Loucy (cell line): ENCODE results near the gene RPRD1A.
"Not testable (repeated sequence)": the region's sequence is repeated elsewhere in the genome, so short reads cannot be mapped to it uniquely, and the experiment has no call there.

Source experiments
- H2AFZ ChIP-seq: fragments of 200-600 bp; sonication (generic); 2 replicates; pipeline ENCODE4 v1.6.0; 2016; ENCODE audit warnings: antibody characterized with exemption, mild to moderate bottlenecking, low read length, moderate library complexity
- H3F3A ChIP-seq: fragments of 200-600 bp; 2 replicates; pipeline ENCODE4 v1.6.0; 2016; ENCODE audit warnings: antibody characterized with exemption, low read depth, mild to moderate bottlenecking
- H3K27me3 ChIP-seq: fragments of 200-600 bp; sonication (generic); 2 replicates; pipeline ENCODE4 v1.6.1; 2014; ENCODE audit warnings: low read length, mild to moderate bottlenecking; ENCODE audit not compliant: insufficient read depth, poor library complexity, severe bottlenecking
- H3K36me3 ChIP-seq: fragments of 200-600 bp; sonication (generic); 2 replicates; pipeline ENCODE4 v1.6.1; 2016; ENCODE audit warnings: low read length; ENCODE audit not compliant: insufficient read depth
- H3K4me1 ChIP-seq: fragments of 200-600 bp; sonication (generic); 2 replicates; pipeline ENCODE4 v1.5.1; 2014; ENCODE audit warnings: low read length, mild to moderate bottlenecking; ENCODE audit not compliant: insufficient read depth, poor library complexity, severe bottlenecking
- H3K4me2 ChIP-seq: fragments of 200-600 bp; sonication (generic); 2 replicates; pipeline ENCODE4 v1.6.0; 2014; ENCODE audit warnings: antibody characterized with exemption, low read length, low read depth, mild to moderate bottlenecking; ENCODE audit not compliant: poor library complexity, severe bottlenecking
- H3K4me3 ChIP-seq: fragments of 200-600 bp; sonication (generic); 2 replicates; pipeline ENCODE4 v1.5.1; 2014; ENCODE audit warnings: low read length, mild to moderate bottlenecking, mixed read lengths; ENCODE audit not compliant: poor library complexity, severe bottlenecking
- H3K79me2 ChIP-seq: fragments of 200-600 bp; sonication (generic); 2 replicates; pipeline ENCODE4 v1.6.1; 2014; ENCODE audit warnings: low read length; ENCODE audit not compliant: insufficient read depth
- H3K9ac ChIP-seq: fragments of 200-600 bp; sonication (generic); 2 replicates; pipeline ENCODE4 v1.6.0; 2014; ENCODE audit warnings: mild to moderate bottlenecking, low read depth, low read length, moderate library complexity; ENCODE audit not compliant: poor library complexity, severe bottlenecking
- H3K9me2 ChIP-seq: fragments of 200-600 bp; sonication (generic); replicated peaks from 2 replicates; pipeline ENCODE4 v1.6.1; 2016; ENCODE audit warnings: low read depth, low read length, mixed read lengths
- H3K9me3 ChIP-seq: fragments of 200-600 bp; sonication (generic); 2 replicates; pipeline ENCODE4 v1.6.1; 2014; ENCODE audit warnings: mild to moderate bottlenecking, antibody characterized with exemption, low read length, low read depth; ENCODE audit not compliant: insufficient read depth
- H4K20me1 ChIP-seq: fragments of 200-600 bp; sonication (generic); 2 replicates; pipeline ENCODE4 v1.6.0; 2014; ENCODE audit warnings: antibody characterized with exemption, low read length, mild to moderate bottlenecking; ENCODE audit not compliant: insufficient read depth, poor library complexity, severe bottlenecking
- CTCF ChIP-seq: fragments of 200-600 bp; sonication (generic); conservative IDR thresholded peaks from 2 replicates; pipeline ENCODE4 v1.5.1; 2014; ENCODE audit warnings: mild to moderate bottlenecking, antibody characterized with exemption, low read length
- EZH2phosphoT487 ChIP-seq: fragments of 200-600 bp; IDR thresholded peaks from 2 replicates; pipeline ENCODE4 v1.6.1; 2018; ENCODE audit warnings: antibody characterized with exemption, mild to moderate bottlenecking, moderate library complexity, borderline replicate concordance

The RPRD1A gene

DNA sequence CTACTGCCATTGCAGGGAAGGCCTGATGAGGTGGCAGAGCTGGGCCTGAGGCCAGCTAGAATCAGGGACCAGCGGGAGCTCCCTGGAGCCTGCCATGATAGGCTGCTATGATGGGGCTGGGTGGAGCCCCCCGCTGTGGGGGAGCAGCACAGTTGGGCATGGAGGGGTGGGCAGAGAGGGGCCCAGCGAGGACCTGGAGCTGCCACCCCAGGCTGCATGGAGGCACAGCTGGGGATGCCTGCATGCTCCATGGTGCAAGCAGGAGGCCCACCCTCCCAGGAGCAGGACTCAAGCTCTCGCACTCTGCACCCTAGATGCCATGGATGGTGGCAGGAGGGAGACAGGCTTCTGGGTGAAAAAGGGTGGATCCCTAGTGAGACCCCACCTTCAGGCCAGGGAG lies 17.8 kb upstream of the RPRD1A start:
- Histone ChIP-seq H3K4me2 (no peak overlapping the region), H3K36me3 (no peaks in the 10 kb centered on the region), H3K9ac (no peak overlapping the region), H3K9me3 (peaks cover 9% of the 10 kb centered on the region; the same call in 1 of the 2 replicates), H3F3A (no peaks in the 10 kb centered on the region), H3K4me3 (no peak overlapping the region), H3K27me3 (no peaks in the 10 kb centered on the region), H3K9me2 (no peaks in the 10 kb centered on the region), H3K79me2 (no peaks in the 10 kb centered on the region), H3K4me1 (no peaks in the 10 kb centered on the region), H4K20me1 (no peaks in the 10 kb centered on the region), H2AFZ (no peak overlapping the region)
- no peak for TF ChIP-seq CTCF
- no peak for TF ChIP-seq EZH2phosphoT487

- Histone ChIP-seq H3K9ac (no peak overlapping the region), H3F3A (no peaks in the 10 kb centered on the region), H3K4me2 (no peak overlapping the region), H3K4me1 (no peaks in the 10 kb centered on the region), H3K4me3 (no peak overlapping the region), H2AFZ (no peak overlapping the region), H3K9me2 (no peaks in the 10 kb centered on the region), H3K79me2 (no peaks in the 10 kb centered on the region), H4K20me1 (no peaks in the 10 kb centered on the region), H3K36me3 (no peaks in the 10 kb centered on the region), H3K27me3 (no peaks in the 10 kb centered on the region), H3K9me3 (peaks cover 9% of the 10 kb centered on the region; the same call in 1 of the 2 replicates)
- TF ChIP-seq EZH2phosphoT487, result no peak
- no peak for TF ChIP-seq CTCF
Observed at GRCh38 chr18:36083729-36084128, 16.4 kb upstream of the RPRD1A start.

- not testable (repeated sequence) for H3K4me2 ChIP-seq, H3K9me2 ChIP-seq, H3K27me3 ChIP-seq, H3K4me3 ChIP-seq, H3K9me3 ChIP-seq, H3K36me3 ChIP-seq, H3F3A ChIP-seq, H3K9ac ChIP-seq, H4K20me1 ChIP-seq, H2AFZ ChIP-seq, H3K4me1 ChIP-seq, H3K79me2 ChIP-seq
Observed at GRCh38 chr18:36081118-36081517, 13.8 kb upstream of the RPRD1A start.

DNA sequence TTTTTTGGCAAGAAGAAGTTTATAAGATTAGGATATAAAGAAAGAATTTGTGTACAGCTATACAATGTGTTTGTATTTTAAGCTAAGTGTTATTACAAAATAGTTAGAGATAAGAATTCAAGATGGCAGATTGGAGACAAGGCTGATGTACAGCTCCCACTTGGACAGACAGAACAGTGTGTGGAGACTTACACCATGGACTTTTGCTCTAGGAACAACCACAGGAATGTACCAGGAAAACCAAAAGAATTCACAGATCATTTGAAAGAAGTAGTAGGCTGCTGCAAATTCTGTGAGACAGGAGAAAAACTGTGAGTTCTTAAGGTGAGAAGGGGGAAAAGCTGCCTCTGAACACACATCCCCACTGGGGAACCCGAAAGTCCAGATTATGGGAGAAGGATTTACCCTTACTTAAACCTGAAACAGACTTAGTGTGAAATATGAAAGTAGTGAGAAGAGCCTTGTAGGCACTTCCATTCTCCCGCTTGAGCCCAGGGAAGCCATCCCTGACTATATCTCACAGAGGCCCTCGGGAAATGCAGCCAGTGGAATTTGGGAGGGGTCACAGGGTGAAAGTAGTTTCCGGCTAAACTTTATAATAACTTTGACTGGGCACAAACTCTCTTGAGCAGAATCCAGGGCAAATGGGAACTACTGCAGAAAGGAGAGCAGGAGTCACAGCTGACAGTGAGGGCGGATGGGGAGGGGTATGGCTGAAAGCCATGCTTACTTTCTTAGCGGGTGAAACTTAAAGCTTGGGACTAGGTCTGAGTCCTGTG lies 11.6 kb upstream of the RPRD1A start:
- Histone ChIP-seq H3K4me3 (no peak overlapping the region), H3K9ac (no peak overlapping the region), H3K4me2 (no peak overlapping the region), H3K4me1 (no peaks in the 10 kb centered on the region), H3K27me3 (peaks cover 5% of the 10 kb centered on the region), H3K9me3 (peaks cover 9% of the 10 kb centered on the region; the same call in 1 of the 2 replicates), H2AFZ (no peak overlapping the region), H3K36me3 (no peaks in the 10 kb centered on the region), H3K79me2 (no peaks in the 10 kb centered on the region), H3K9me2 (no peaks in the 10 kb centered on the region), H4K20me1 (no peaks in the 10 kb centered on the region), H3F3A (no peaks in the 10 kb centered on the region)
- no peak for TF ChIP-seq EZH2phosphoT487
- no peak for TF ChIP-seq CTCF

- H3K9me2 ChIP-seq, H3F3A ChIP-seq, H4K20me1 ChIP-seq, H3K4me2 ChIP-seq, H3K9ac ChIP-seq, H3K79me2 ChIP-seq, H3K4me1 ChIP-seq, H2AFZ ChIP-seq, H3K4me3 ChIP-seq, H3K9me3 ChIP-seq, H3K36me3 ChIP-seq: not testable (repeated sequence)
- H3K27me3 ChIP-seq, result peaks cover 10% of the 10 kb centered on the region
Observed at GRCh38 chr18:36077764-36078163, 10.4 kb upstream of the RPRD1A start.
